Spleen (tissue), 11 donors: Measurements from ENCODE around the gene SMAD2. TPM values are rescaled to one million over a fixed set of nuclear protein-coding genes. Genes with fewer than 3 reads are reported as not detected.

Source experiments
- DNase-seq: peaks from one replicate; pipeline ENCODE4 v3.0.0-alpha.2; 2020
- H3K27ac ChIP-seq, 8 donors: fragments of 200-600 bp; sonication (generic) in 7 of 8; 1 replicate in 4 of 8; 2 replicates in 4 of 8; pipeline versions ENCODE4 v1.5.0 to v1.8.0; 2016 to 2021; ENCODE audit warnings: inconsistent platforms in 4 of 8, mild to moderate bottlenecking in 4 of 8, moderate library complexity in 1 of 8
- H3K27me3 ChIP-seq, 7 donors: fragments of 200-600 bp; sonication (generic) in 6 of 7; replicated peaks in 1 of 7; 1 replicate in 4 of 7; 2 replicates in 3 of 7; pipeline versions ENCODE4 v1.5.0 to v1.8.0; 2016 to 2021; ENCODE audit warnings: inconsistent platforms in 3 of 7, mild to moderate bottlenecking in 1 of 7
- H3K36me3 ChIP-seq, 6 donors: fragments of 200-600 bp; sonication (generic) in 5 of 6; 1 replicate in 4 of 6; 2 replicates in 2 of 6; pipeline versions ENCODE4 v1.5.0 to v1.8.0; 2016 to 2021; ENCODE audit warnings: inconsistent platforms in 2 of 6
- H3K4me1 ChIP-seq, 6 donors: fragments of 200-600 bp; sonication (generic) in 5 of 6; 1 replicate in 3 of 6; 2 replicates in 3 of 6; pipeline versions ENCODE4 v1.5.0 to v1.8.0; 2016 to 2021; ENCODE audit warnings: inconsistent platforms in 3 of 6
- H3K4me3 ChIP-seq, 8 donors: fragments of 200-600 bp; sonication (generic) in 7 of 8; 1 replicate in 4 of 8; 2 replicates in 4 of 8; pipeline versions ENCODE4 v1.5.0 to v1.8.0; 2016 to 2021; ENCODE audit warnings: inconsistent platforms in 4 of 8, mild to moderate bottlenecking in 4 of 8, moderate library complexity in 2 of 8
- H3K9me3 ChIP-seq, 8 donors: fragments of 200-600 bp; sonication (generic) in 7 of 8; 1 replicate in 4 of 8; 2 replicates in 4 of 8; pipeline versions ENCODE4 v1.5.0 to v1.8.0; 2016 to 2021; ENCODE audit warnings: inconsistent platforms in 4 of 8
- CTCF ChIP-seq, 11 experiments: fragments of 200-600 bp in 7 of 11; fragments of 450-650 bp in 4 of 11; sonication (generic) in 4 of 11; IDR thresholded peaks in 8 of 11; conservative IDR thresholded peaks in 3 of 11; 1 replicate in 7 of 11; 2 replicates in 4 of 11; pipeline versions ENCODE4 v1.4.0 to v1.8.0; 2016 to 2021; ENCODE audit warnings: antibody characterized with exemption in 11 of 11, inconsistent platforms in 4 of 11, mild to moderate bottlenecking in 1 of 11
- POLR2A ChIP-seq, 3 donors: fragments of 450-650 bp; IDR thresholded peaks; one replicate each; pipeline ENCODE4 v1.5.1; 2017; ENCODE audit warnings: antibody characterized with exemption in 3 of 3, mild to moderate bottlenecking in 1 of 3
- POLR2AphosphoS5 ChIP-seq, 3 donors: sonication (generic); formaldehyde crosslinking; IDR thresholded peaks; one replicate each; pipeline ENCODE4 v1.5.1; 2017; ENCODE audit warnings: antibody characterized with exemption in 3 of 3
- WGBS, 5 donors: extraction: QIAGEN DNeasy Blood & Tissue Kit in 3 of 5; methylation state at CpG; one replicate each; pipeline versions ENCODE4 v1.1.5 to v1.1.7; 2013 to 2018; 5-methylcytosine and 5-hydroxymethylcytosine counted together
- intact Hi-C: fragments of 100-400 bp; cut with DNase I; formaldehyde crosslinking; loops from one replicate; pipeline ENCODE4 v1.15.0; 2023; ENCODE audit warnings: low total_unique reads
- polyA plus RNA-seq, 3 donors: library from polyadenylated mRNA; stranded (reverse); fragments of 200-250 nt; gene quantifications; one replicate each; pipeline ENCODE4 v1.2.1, GENCODE V29; 2013
- total RNA-seq, 7 donors: library from RNA; depleted of rRNA in 3 of 7; stranded (reverse); fragments of >200 nt in 3 of 7; fragmentation: NEBNext Ultra II Directional in 4 of 7; extraction: Animal tissue kit (Norgen Biotek cat#: 25700) in 4 of 7; gene quantifications; one replicate each; pipeline versions ENCODE4 v1.1.0 to v1.2.1, GENCODE V29; 2016 to 2021
- donor health status: healthy with polysubstance abuse.
- donor health status: DM: no; HTN: no; CAD: no; lungs with moderate emphysema.
- donor health status: DM: no; HTN: no; CAD: no.
- donor health status: Bipolar disorder and iron deficiency.
- donor health status: healthy.
- donor health status: DM: no; HTN: no; CAD: no.
- donor health status: DM: yes; HTN: yes; CAD: no.

The SMAD2 gene
- total and polyA plus RNA-seq, 10 donors = 13.2 to 162 (median 94.0) TPM

GRCh38 chr18:47815486-47816270, 114.8 kb downstream of the SMAD2 start:
- Histone ChIP-seq H3K27me3 (no peaks in the 10 kb centered on the region), H3K4me1 (no peaks in the 10 kb centered on the region), H3K4me3 (no peak overlapping the region), H3K9me3 (no peaks in the 10 kb centered on the region), H3K36me3 (no peaks in the 10 kb centered on the region), H3K27ac (peak overlapping the region in 1 of 8 donors; percentile 7)
- TF ChIP-seq POLR2AphosphoS5 (IDR thresholded peaks at IDR 0.05) (no peak), POLR2A (IDR thresholded peaks at IDR 0.05) (no peak), CTCF (IDR thresholded peaks at IDR 0.05 in 8 of 11, conservative IDR thresholded peaks at IDR 0.05 in 3 of 11) (no peak)
- intact Hi-C loops = no loop called here
- WGBS, 5 donors = 72 to 78% (median 76%) methylated on average over 5 of the region's 5 CpGs
- no peak for DNase-seq

- no peak for DNase-seq
- no peak for TF ChIP-seq POLR2A (IDR thresholded peaks at IDR 0.05)
- no peak for TF ChIP-seq POLR2AphosphoS5 (IDR thresholded peaks at IDR 0.05)
- TF ChIP-seq CTCF (IDR thresholded peaks at IDR 0.05 in 8 of 11, conservative IDR thresholded peaks at IDR 0.05 in 3 of 11) = no peak
These were observed 121.0 kb downstream of the SMAD2 start for GRCh38 chr18:47809420-47809819.

GRCh38 chr18:47802802-47803201, 127.7 kb downstream of the SMAD2 start:
- intact Hi-C loops = no loop called here
- 89 to 95% (median 94%) methylated on average over 6 of the region's 6 CpGs for WGBS, 5 donors
- no peak overlapping the region for H3K4me3 ChIP-seq
- H3K36me3 ChIP-seq = no peaks in the 10 kb centered on the region
- peaks cover 0 to 11% (median 0%) of the 10 kb centered on the region in 8 donors for H3K9me3 ChIP-seq
- H3K4me1 ChIP-seq = peaks cover 0 to 6% (median 0%) of the 10 kb centered on the region in 6 donors
- DNase-seq = no peak
- H3K27ac ChIP-seq = no peak overlapping the region
- no peak for TF ChIP-seq POLR2A (IDR thresholded peaks at IDR 0.05)
- no peak for TF ChIP-seq POLR2AphosphoS5 (IDR thresholded peaks at IDR 0.05)
- TF ChIP-seq CTCF (IDR thresholded peaks at IDR 0.05 in 8 of 11, conservative IDR thresholded peaks at IDR 0.05 in 3 of 11) = no peak
- H3K27me3 ChIP-seq = no peaks in the 10 kb centered on the region

More at GRCh38 chr18:47809420-47809819, 121.0 kb downstream of the SMAD2 start:
- WGBS, 5 donors = 67 to 80% (median 78%) methylated on average over 3 of the region's 3 CpGs
- Histone ChIP-seq H3K27me3 (no peaks in the 10 kb centered on the region), H3K36me3 (no peaks in the 10 kb centered on the region), H3K4me1 (no peaks in the 10 kb centered on the region), H3K27ac (no peak overlapping the region), H3K4me3 (no peak overlapping the region), H3K9me3 (peaks cover 0 to 11% (median 0%) of the 10 kb centered on the region in 8 donors)
- intact Hi-C loops = no loop called here

GRCh38 chr18:47801817-47802216, 128.6 kb downstream of the SMAD2 start:
- H3K36me3 ChIP-seq = no peaks in the 10 kb centered on the region
- no peaks in the 10 kb centered on the region for H3K27me3 ChIP-seq
- no peak for TF ChIP-seq POLR2AphosphoS5 (IDR thresholded peaks at IDR 0.05)
- TF ChIP-seq POLR2A (IDR thresholded peaks at IDR 0.05) = no peak
- no peak for TF ChIP-seq CTCF (IDR thresholded peaks at IDR 0.05 in 8 of 11, conservative IDR thresholded peaks at IDR 0.05 in 3 of 11)
- H3K27ac ChIP-seq = no peak overlapping the region
- peaks cover 0 to 6% (median 0%) of the 10 kb centered on the region in 6 donors for H3K4me1 ChIP-seq
- intact Hi-C loops = no loop called here
- no peak overlapping the region for H3K4me3 ChIP-seq
- H3K9me3 ChIP-seq = peaks cover 0 to 11% (median 0%) of the 10 kb centered on the region in 8 donors
- DNase-seq = no peak
- 46 to 92% (median 73%) methylated on average over 2 to 3 of the region's 3 CpGs for WGBS, 5 donors
